ENCODE measurements around the gene STK38.

STK38 gene

DNA sequence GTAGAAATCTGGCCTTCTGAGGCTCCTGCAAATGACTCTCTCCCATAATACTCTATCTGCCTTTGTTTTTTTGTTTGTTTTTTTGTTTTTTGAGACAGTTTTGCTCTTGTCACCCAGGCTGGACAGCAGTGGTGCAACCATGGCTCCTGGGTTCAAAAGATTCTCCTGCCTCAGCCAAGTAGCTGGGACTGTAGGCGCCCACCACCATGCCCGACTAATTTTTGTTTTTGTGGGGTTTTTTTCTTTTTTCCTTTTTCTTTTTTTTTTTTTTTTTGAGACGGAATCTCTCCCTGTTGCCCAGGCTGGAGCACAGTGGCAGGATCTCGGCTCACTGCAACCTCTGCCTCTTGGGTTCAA lies 16.6 kb upstream of the STK38 start:
- no peak for DNase-seq (ENCODE audit: low read depth)

DNA sequence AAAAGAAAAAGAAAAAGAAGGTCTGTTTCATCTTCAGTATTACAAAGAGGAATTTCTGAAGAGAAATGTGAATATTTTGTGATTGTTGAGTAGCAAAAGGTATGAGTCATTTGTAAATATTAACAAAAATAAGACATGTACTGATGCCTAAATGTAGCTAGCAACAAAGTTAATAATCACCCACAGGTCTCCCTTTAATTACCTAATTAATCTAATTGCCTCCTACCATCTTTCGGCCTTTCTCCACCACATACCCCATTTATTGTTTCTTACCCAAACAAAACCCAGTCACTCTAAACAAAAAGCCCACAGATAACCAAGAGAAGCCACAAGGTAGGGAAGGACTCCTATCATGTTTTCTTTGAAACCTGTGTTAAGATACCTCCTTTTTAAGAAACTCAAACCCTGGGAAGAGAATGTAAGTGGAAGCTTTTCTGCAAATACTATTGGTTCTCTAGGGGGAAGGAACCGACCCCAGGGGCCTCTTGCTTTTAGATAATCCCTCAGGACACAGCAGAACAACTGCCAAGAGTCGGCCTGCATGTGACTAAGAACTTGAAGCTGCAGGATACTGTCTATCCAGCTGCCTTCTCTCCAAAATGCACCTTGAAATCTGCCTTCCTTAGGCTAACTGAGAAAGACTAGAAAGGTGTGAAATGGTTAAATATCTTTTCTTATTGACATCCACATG lies 16.1 kb upstream of the STK38 start:
- no peak for DNase-seq (ENCODE audit: low read depth)

- no peak for DNase-seq (ENCODE audit: low read depth)
These were observed 13.5 kb upstream of the STK38 start for GRCh38 chr6:36560822-36561221.

GRCh38 chr6:36559011-36559793 lies 11.9 kb upstream of the STK38 start:
- no peak for DNase-seq (ENCODE audit: low read depth)

- DNase-seq (ENCODE audit: low read depth): no peak
These were observed 9.0 kb upstream of the STK38 start for GRCh38 chr6:36556281-36556680.

DNA sequence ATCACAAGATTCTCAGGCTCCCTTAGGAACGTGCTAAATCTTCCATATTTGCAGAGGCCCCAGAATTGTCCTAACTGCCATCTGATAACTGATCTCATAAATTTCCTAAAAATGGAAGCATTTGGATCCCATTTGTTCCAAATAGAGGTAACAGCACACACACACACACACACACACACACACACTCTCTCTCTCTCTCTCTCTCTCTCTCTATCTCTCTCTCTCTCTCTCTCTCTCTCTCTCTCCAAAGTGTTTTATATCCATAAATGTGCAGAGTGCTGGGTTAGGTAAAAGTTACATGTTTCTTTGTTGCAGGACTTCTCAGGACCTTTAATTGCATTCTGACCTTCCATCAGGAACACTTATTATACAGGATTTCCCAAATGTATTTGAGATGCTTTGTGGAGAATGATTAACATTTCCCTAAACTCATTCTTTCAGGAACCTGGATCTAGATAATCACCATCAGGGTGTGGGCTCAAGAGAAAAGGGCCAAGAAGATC lies 8.5 kb upstream of the STK38 start:
- no peak for DNase-seq (ENCODE audit: low read depth)

DNA sequence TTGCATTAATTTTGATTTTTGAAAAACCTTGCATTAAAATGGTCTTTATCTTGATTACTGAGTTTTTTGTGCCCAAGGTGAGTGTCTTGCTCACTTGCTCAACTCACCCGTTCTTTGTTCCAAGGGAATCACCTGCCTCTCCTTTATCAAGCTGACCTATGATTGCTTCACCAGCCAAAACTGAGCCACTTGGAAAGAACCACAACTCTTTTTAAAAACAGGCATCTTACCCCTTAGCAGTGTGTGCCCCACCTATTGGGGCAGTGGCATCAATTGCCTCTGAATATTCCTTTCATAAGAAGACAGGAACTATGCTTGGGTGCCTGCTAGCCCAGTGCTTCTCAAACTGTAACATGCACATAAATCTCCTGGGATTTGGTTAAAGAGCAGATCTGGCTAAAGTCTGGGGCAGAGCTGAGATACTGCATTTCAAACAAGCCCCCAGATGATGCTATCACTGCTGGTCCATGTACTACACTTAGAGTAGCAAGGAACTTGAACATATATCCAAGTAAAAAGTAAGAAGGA lies 3.3 kb upstream of the STK38 start:
- no peak for DNase-seq (ENCODE audit: low read depth)

- no peak for DNase-seq (ENCODE audit: low read depth)
These were observed 1.1 kb upstream of the STK38 start for GRCh38 chr6:36548401-36548743.

GRCh38 chr6:36547646-36548400 lies 544 bp upstream of the STK38 start:
- no peak for DNase-seq (ENCODE audit: low read depth)

- no peak for DNase-seq (ENCODE audit: low read depth)
These were observed 865 bp downstream of the STK38 start for GRCh38 chr6:36546308-36546919.

DNA sequence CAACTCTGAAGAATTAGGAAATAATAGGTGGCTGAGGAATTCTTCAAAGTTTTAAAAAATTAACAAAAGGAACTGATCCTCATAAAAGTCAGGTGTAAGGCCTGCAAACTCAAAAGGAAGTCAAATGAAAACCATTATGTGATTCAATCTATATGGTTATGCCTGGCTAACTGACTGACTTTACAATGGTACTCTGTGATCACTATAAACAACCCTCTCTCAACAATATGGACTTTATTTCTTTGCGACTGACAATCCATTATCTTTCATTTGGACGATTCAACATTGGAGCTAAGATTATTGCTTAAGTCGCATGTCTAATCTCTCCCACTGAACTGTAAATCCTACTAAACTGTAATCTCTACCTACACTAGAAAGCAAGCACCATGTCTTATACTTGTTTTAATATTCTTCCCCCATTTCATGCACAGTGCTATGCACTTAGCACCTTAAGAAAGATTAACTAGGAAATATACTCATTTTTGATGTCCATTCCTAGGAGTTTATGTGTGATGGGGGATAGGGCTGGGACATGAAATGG lies 1.4 kb downstream of the STK38 start:
- no peak for DNase-seq (ENCODE audit: low read depth)

GRCh38 chr6:36544228-36544627 lies 3.1 kb downstream of the STK38 start:
- no peak for DNase-seq (ENCODE audit: low read depth)

- DNase-seq (ENCODE audit: low read depth): no peak
These were observed 5.2 kb downstream of the STK38 start for GRCh38 chr6:36542041-36542440.

DNA sequence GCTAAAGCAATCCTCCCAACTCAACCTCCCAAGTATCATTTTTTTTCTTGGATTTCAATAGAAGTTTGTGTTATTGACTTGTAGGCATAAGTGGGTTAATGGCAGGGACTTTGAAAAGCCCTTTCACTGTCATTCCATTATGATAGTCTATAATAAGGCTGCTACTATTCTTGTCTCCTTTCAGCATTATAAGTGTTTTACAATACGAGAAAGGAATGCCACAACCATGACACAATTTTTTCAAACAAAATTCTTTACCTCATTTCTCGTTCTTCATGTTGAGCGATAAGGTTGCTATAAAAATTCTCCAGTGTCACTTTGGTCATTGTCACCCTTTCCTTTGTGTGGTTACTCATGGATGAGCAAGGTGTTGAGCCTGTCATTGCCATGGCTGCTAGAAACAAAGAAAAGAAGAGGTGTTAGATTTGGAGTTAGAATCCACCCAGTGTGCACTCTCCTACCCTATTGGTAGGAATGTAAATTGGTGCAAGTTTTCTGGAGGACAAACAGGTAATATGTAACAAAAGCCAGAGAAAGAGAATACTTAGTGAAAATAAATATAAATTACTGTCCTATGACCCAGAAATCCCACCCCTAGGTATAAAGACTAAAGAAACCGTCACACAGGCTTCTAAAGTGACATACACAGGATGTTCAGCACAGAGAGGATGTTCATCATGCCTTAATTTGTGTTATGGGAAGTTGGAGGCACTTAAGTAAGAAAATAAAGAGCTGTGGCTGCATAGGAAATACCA lies 7.3 kb downstream of the STK38 start:
- no peak for DNase-seq (ENCODE audit: low read depth)

DNA sequence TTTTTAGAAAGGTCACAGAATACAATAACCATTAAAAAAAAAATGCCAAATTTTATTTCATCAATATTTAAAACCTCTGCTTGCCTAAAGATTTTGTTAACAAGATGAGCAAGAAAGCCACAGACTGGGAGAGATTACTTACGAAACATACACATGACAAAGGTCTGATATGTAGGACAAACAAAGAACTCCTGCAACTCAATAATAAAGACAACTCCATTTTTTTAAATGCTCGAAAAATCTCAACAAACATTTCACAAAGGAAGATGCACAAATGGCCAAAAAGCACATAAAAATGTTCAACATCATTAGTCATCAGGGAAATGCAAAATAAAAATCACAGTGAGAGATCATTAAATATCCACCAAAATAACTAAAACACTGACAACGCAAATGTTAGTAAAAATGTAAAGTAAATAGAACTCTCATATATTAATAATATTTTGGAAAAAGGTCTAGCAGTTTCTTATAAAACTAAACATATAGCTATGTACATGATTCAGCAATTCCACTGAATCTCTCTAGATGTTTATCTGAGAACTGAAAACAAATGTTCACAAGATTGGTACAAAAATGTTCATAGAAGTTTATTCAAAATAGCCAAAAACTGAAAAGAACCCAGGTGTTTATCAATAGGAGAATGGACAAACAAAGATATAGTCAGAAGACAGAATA lies 10.3 kb downstream of the STK38 start:
- DNase-seq (ENCODE audit: low read depth): no peak

DNA sequence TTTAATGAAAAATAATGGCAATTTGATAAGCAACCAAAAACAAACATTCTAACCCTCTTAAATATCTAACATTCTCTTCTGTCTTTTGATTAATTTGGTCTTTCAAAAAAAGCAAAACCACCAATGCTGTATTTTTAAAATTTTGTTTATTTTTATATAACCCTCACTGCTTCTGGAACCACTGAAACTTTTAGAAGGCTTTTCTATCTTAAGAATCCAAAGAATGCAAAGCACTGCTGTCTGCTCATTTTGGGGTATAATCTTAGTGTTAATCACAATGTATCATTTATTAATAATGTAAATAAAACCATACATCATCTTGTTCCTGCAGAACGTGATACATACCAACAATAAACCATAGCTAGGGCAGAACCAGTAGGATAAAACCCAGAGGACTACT lies 14.0 kb downstream of the STK38 start:
- DNase-seq (ENCODE audit: low read depth): no peak

DNA sequence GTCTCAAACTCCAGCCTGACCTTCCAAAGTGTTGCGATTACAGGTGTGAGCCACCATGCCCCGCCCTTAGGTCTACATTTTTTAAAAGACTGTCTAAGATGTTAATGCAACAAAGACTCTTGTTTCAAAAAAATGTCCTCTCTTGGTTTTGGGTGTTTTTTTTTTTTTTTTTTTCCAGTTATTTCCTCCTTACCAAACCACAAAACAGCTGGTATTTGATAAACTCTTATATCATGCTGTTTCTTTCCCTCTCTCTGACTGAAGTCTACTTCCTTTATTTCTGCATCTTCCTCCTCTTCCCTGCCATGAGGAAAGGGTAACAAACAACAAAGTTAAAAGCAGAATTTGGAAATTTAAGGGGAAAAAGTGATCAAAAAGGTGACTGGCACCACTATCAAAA lies 21.2 kb downstream of the STK38 start:
- no peak for DNase-seq (ENCODE audit: low read depth)

- no peak for DNase-seq (ENCODE audit: low read depth)
These were observed 21.9 kb downstream of the STK38 start for GRCh38 chr6:36525346-36525745.

GRCh38 chr6:36524871-36525270 lies 22.4 kb downstream of the STK38 start:
- no peak for DNase-seq (ENCODE audit: low read depth)

GRCh38 chr6:36523936-36524499 lies 23.3 kb downstream of the STK38 start:
- DNase-seq (ENCODE audit: low read depth): no peak
